Panc1 (cell line): ENCODE measurements around the gene BSND. TPM values are rescaled to one million over a fixed set of nuclear protein-coding genes. Genes with fewer than 3 reads are reported as not detected.

Experiments used
- ATAC-seq: fragments of 200-7000 bp; cut with Tn5 transposase; 2 replicates; pipeline ENCODE4 v1.9.1; 2020; ENCODE audit warnings: mild to moderate bottlenecking, moderate library complexity
- BruUV-seq: library from RNA; stranded (reverse); fragments of 400-500 nt; replicated peaks from 2 replicates; lab custom pipeline; 2021; lab: Mats Ljungman, UMichigan
- CTCF ChIA-PET: fragments of 300-600 bp; sonication (Branson Sonifier 250); formaldehyde crosslinking; loops from one replicate; lab custom pipeline; 2022; ENCODE audit warnings: antibody characterized with exemption; lab: Charles Lee
- POLR2A ChIA-PET: fragments of 300-600 bp; sonication (Branson Sonifier 250); formaldehyde crosslinking; loops from one replicate; lab custom pipeline; 2022; ENCODE audit warnings: antibody characterized with exemption; lab: Charles Lee
- DNase-seq: peaks from one replicate; pipeline ENCODE4 v3.0.0-alpha.2; 2010; ENCODE audit warnings: low read depth, low spot score
- H3K27ac ChIP-seq: 2 replicates; pipeline ENCODE4 v1.5.1; 2011; ENCODE audit warnings: mild to moderate bottlenecking, low read length, inconsistent platforms
- H3K27me3 ChIP-seq: fragments of 200-500 bp; sonication (Bioruptor generic); 2 replicates; pipeline ENCODE4 v1.6.0; 2014; ENCODE audit warnings: low read length, inconsistent platforms; ENCODE audit not compliant: control insufficient read depth, insufficient read depth
- H3K36me3 ChIP-seq: fragments of 200-500 bp; sonication (Bioruptor generic); 2 replicates; pipeline ENCODE4 v1.5.1; 2014; ENCODE audit warnings: inconsistent platforms, mild to moderate bottlenecking, low read length, moderate library complexity; ENCODE audit not compliant: control insufficient read depth, insufficient read depth
- H3K4me1 ChIP-seq: 2 replicates; pipeline ENCODE4 v1.5.1; 2011; ENCODE audit warnings: inconsistent platforms, mild to moderate bottlenecking, low read length, moderate library complexity; ENCODE audit not compliant: control insufficient read depth, insufficient read depth
- H3K4me3 ChIP-seq, 2 experiments: 2 replicates each; pipeline ENCODE4 v1.5.1; 2011 to 2012; ENCODE audit warnings: low read depth in 2 of 2, low read length in 2 of 2, mild to moderate bottlenecking in 2 of 2, inconsistent platforms in 1 of 2, moderate library complexity in 1 of 2
- H3K9me3 ChIP-seq: fragments of 200-500 bp; sonication (Bioruptor generic); 2 replicates; pipeline ENCODE4 v1.5.1; 2014; ENCODE audit warnings: low read depth, mild to moderate bottlenecking, inconsistent platforms, low read length, moderate library complexity; ENCODE audit not compliant: control insufficient read depth, insufficient read depth
- CTCF ChIP-seq: fragments of 450-650 bp; IDR thresholded peaks from 2 replicates; pipeline ENCODE4 v1.5.1; 2017; ENCODE audit warnings: mild to moderate bottlenecking
- POLR2AphosphoS5 ChIP-seq: IDR thresholded peaks from 2 replicates; pipeline ENCODE4 v1.6.1; 2012; ENCODE audit warnings: mild to moderate bottlenecking, low read depth, low read length, moderate library complexity
- REST ChIP-seq, 2 experiments: IDR thresholded peaks; 2 replicates each; pipeline ENCODE4 v1.6.1; 2011 to 2012; ENCODE audit warnings: low read depth in 2 of 2, control low read depth in 1 of 2, low read length in 1 of 2, mild to moderate bottlenecking in 1 of 2, moderate library complexity in 1 of 2; ENCODE audit not compliant: insufficient read depth in 1 of 2
- SIN3A ChIP-seq: IDR thresholded peaks from 2 replicates; pipeline ENCODE4 v1.6.1; 2012; ENCODE audit warnings: low read depth, mild to moderate bottlenecking, low read length, moderate library complexity, borderline replicate concordance; ENCODE audit not compliant: insufficient read depth
- TCF7L2 ChIP-seq: IDR thresholded peaks from 2 replicates; pipeline ENCODE4 v1.6.1; 2011; ENCODE audit warnings: mild to moderate bottlenecking, low read depth, low read length, inconsistent platforms
- in situ Hi-C: cut with HindIII; loops from 2 replicates; pipeline ENCODE4 v1.10.0; 2016; ENCODE audit warnings: low sequenced_read_pairs, low pct_unique_long_range_greater_than_20kb
- intact Hi-C: fragments of 100-400 bp; cut with micrococcal nuclease; formaldehyde crosslinking; loops from one replicate; pipeline ENCODE4 v1.10.0; 2022; ENCODE audit not compliant: unreplicated experiment
- total RNA-seq: library from RNA; stranded (reverse); gene quantifications from one replicate; pipeline ENCODE4 v1.2.1, GENCODE V29; 2021; ENCODE audit not compliant: unreplicated experiment

BSND gene
- total RNA-seq, 1 experiment from 2014 or later = not detected

GRCh38 chr1:55051621-55052020 lies 52.9 kb downstream of the BSND start:
- no peaks in the 10 kb centered on the region for H3K36me3 ChIP-seq
- intact Hi-C loops (no loop called here), in situ Hi-C loops (no loop called here)
- ATAC-seq (no peak), DNase-seq (no peak)
- no peak overlapping the region for H3K27ac ChIP-seq
- no peak overlapping the region for H3K4me3 ChIP-seq
- no peak for TF ChIP-seq CTCF
- no peak for TF ChIP-seq TCF7L2
- no peak for TF ChIP-seq POLR2AphosphoS5
- TF ChIP-seq SIN3A = no peak
- TF ChIP-seq REST (IDR thresholded peaks at IDR 0.05; ENCODE audit: insufficient read depth in 1 of 2, low read depth in 2 of 2, low read length in 1 of 2) = no peak
- POLR2A ChIA-PET = no interaction called here
- no peaks in the 10 kb centered on the region for H3K27me3 ChIP-seq
- H3K9me3 ChIP-seq = no peaks in the 10 kb centered on the region
- H3K4me1 ChIP-seq = no peaks in the 10 kb centered on the region
- CTCF ChIA-PET = no interaction called here
- BruUV-seq = no TSS peak

- H3K9me3 ChIP-seq = no peaks in the 10 kb centered on the region
- ATAC-seq (no peak), DNase-seq (no peak)
- intact Hi-C loops (no loop called here), in situ Hi-C loops (no loop called here)
- H3K27me3 ChIP-seq = no peaks in the 10 kb centered on the region
- H3K4me1 ChIP-seq = no peaks in the 10 kb centered on the region
- CTCF ChIA-PET = no interaction called here
- BruUV-seq = no TSS peak
- no peak overlapping the region for H3K27ac ChIP-seq
- POLR2A ChIA-PET = no interaction called here
- no peak overlapping the region for H3K4me3 ChIP-seq
- H3K36me3 ChIP-seq = no peaks in the 10 kb centered on the region
- TF ChIP-seq REST (IDR thresholded peaks at IDR 0.05; ENCODE audit: insufficient read depth in 1 of 2, low read depth in 2 of 2, low read length in 1 of 2) (no peak), POLR2AphosphoS5 (no peak), SIN3A (no peak), CTCF (no peak), TCF7L2 (no peak)
Measured at GRCh38 chr1:55052221-55053142, 53.7 kb downstream of the BSND start.
